ENCODE results near the gene EYA2.
"Not testable (repeated sequence)": the region's sequence is repeated elsewhere in the genome, so short reads cannot be mapped to it uniquely, and the experiment has no call there.

EYA2 gene

GRCh38 chr20:46914789-46915379 lies 20.2 kb downstream of the EYA2 start:
- no peak for TF ChIP-seq CTCF (IDR thresholded peaks at IDR 0.05; ENCODE audit: insufficient read depth, low read depth, low read length, missing control alignments)
- H3K4me3 ChIP-seq (ENCODE audit: low read length): no peak overlapping the region
- DNase-seq (ENCODE audit: low read depth): no peak

DNA sequence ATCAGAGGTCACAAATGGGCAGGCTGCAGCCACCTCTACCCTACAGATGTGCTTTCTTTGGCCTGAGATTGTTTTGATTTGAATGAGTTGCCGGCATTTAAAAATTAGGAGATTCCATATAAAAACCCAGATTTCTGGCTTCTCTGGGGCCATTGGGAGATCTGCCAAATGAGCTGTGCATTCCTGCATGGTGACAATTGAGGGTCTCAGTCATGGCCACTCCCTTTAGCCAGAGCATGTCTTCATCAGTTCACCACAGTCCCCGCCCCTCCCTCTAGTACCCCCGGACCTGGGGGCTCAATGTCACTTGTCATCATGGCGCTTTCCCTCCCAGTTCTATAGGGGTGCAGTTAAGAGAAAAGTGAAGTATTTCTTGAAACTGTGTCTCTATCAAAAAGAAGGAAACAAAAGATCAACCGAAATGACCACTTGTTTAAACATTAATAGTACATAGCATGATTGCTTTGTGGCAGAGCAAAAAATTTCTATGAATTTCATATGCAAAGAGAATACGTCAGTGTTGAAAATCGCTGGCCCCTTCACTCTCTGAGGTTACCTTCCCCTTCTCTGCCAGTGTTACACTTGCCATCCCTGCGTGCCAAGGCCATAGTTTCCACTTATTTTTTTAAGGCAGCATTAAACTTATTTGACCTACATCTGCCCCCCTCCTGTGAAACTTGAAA lies 21.1 kb downstream of the EYA2 start:
- no peak for TF ChIP-seq CTCF (IDR thresholded peaks at IDR 0.05; ENCODE audit: insufficient read depth, low read depth, low read length, missing control alignments)
- H3K4me3 ChIP-seq (ENCODE audit: low read length): no peak overlapping the region
- no peak for DNase-seq (ENCODE audit: low read depth)

GRCh38 chr20:46916258-46916603 lies 21.6 kb downstream of the EYA2 start:
- no peak for TF ChIP-seq CTCF (IDR thresholded peaks at IDR 0.05; ENCODE audit: insufficient read depth, low read depth, low read length, missing control alignments)
- no peak overlapping the region for H3K4me3 ChIP-seq (ENCODE audit: low read length)

DNA sequence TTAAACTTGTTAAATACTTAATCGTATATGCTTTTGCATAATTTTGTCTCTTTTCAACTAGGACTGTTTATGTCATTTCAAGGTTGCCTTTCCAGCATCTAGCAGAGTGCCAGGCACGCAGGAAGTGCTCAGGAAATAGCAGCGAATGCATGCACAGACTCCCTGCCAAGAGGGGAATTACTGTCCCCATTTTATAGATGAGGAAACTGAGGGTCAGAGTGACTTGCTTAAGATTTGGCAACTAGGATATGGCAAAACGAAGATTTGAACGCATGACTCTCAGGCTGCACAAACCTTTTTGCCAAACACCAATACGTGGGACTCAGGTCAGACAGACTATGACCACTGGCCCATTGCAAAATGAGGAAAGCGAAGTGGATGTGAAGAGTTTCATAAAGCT lies 22.5 kb downstream of the EYA2 start:
- no peak for DNase-seq (ENCODE audit: low read depth)
- no peak for TF ChIP-seq CTCF (IDR thresholded peaks at IDR 0.05; ENCODE audit: insufficient read depth, low read depth, low read length, missing control alignments)
- no peak overlapping the region for H3K4me3 ChIP-seq (ENCODE audit: low read length)

More at GRCh38 chr20:46916258-46916603, 21.6 kb downstream of the EYA2 start:
- no peak for DNase-seq (ENCODE audit: low read depth)

DNA sequence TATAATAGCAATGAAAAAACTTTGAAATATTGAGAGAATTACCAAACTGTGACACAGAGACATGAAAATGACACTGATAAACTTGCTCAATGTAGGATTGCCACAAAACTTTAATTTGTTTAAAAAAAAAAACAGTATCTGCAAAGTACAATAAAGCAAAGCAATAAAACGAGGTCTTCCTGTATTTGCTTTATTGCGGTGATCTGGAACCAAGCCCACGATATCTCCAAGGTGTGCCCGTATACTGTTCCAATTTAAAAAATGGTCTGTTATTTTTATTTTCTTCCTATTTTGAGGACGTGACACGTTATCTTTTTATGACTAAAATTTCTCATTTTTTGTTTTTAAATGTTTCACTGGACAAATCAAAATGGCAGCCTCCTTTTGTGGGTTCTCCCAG lies 25.5 kb downstream of the EYA2 start:
- TF ChIP-seq CTCF (IDR thresholded peaks at IDR 0.05; ENCODE audit: insufficient read depth, low read depth, low read length, missing control alignments): no peak
- no peak overlapping the region for H3K4me3 ChIP-seq (ENCODE audit: low read length)
- DNase-seq (ENCODE audit: low read depth): no peak

DNA sequence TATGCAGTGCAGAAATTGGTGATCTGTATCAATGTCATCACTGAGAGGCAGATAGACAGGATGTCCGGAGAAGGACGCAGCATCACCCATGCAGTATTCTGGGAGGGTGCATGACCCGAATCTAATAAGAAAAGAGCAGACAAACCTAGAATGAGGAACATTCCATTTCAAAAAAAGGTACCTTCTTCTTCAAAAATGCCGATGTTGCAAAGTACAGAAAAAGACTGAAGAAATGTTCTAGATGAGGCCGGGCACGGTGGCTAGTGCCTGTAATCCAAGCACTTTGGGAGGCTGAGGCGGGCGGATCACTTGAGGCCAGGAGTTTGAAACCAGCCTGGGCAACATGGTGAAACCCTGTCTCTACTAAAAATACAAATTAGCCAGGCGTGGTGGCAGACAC lies 28.2 kb downstream of the EYA2 start:
- not testable (repeated sequence) for DNase-seq (ENCODE audit: low read depth)

DNA sequence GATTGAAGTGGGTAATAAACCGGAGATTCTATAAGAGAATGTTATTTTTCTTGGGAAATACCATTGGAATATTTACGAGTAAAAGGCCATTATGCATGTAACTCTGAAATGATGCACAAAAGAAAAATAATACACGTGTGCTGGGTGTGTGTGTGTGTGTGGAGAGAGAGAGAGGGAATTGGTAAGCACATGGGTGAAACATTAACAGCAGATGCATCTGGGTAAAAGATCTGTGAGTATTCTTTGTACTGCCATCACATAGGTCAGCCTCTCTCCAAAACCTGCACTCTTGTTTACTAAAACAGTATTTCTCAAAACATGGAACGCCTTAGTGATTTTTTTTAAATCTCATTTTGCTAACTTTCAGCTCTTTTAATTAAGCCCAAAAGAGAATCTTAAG lies 28.9 kb downstream of the EYA2 start:
- TF ChIP-seq CTCF (IDR thresholded peaks at IDR 0.05; ENCODE audit: insufficient read depth, low read depth, low read length, missing control alignments): no peak
- DNase-seq (ENCODE audit: low read depth): no peak
- no peak overlapping the region for H3K4me3 ChIP-seq (ENCODE audit: low read length)

More for the DNA sequence above, 28.2 kb downstream of the EYA2 start:
- H3K4me3 ChIP-seq (ENCODE audit: low read length): not testable (repeated sequence)

Measured in epithelial cell of esophagus (primary cell).